Measurements from ENCODE around the gene P4HB. TPM values are rescaled to one million over a fixed set of nuclear protein-coding genes. Genes with fewer than 3 reads are reported as not detected.

The P4HB gene
- total and polyA plus RNA-seq, 10 of the 15 experiments (the other 5 are each of a cell fraction or from before 2014, with no cell fraction given): 4.7 to 549 (median 361) TPM

- DNase-seq (ENCODE audit: low read depth, low spot score) (no peak), ATAC-seq (peak; percentile 60), FAIRE-seq (no peak)
- H2AFZ ChIP-seq (ENCODE audit: control insufficient read depth, low read depth, low read length): no peak overlapping the region
- 0 out of 2 replicates have a peak, but pooled peaks cover 8% of the 10 kb centered on the region for H3K4me1 ChIP-seq (ENCODE audit: control insufficient read depth, insufficient read depth, low read length)
- peaks cover 2 to 24% of the 10 kb centered on the region in 2 experiments; a peak in 2 of 4 replicates for H3K36me3 ChIP-seq (ENCODE audit: control insufficient read depth in 2 of 2, insufficient read depth in 2 of 2, low read length in 1 of 2)
- 5% methylated on average over 47 of the region's 52 CpGs for WGBS (ENCODE audit: insufficient coverage, insufficient replicate concordance, low lambda C conversion rate, missing lambda C conversion rate)
- BruUV-seq (replicated peaks): no TSS peak
- H3K4me3 ChIP-seq: peak overlapping the region; percentile 95
- H3K27me3 ChIP-seq (replicated peaks in 1 of 2; ENCODE audit: control insufficient read depth in 2 of 2, insufficient read depth in 2 of 2, low read length in 1 of 2): no peaks in the 10 kb centered on the region
- peak overlapping the region; percentile 83 for H3K27ac ChIP-seq (ENCODE audit: control insufficient read depth, insufficient read depth)
- SMC1A ChIA-PET (ENCODE audit: uncharacterized antibody, unreplicated experiment): interaction anchor here (0.8 to 1.7 kb wide), 4 partner anchors 8 to 44 kb away, joined by 3 to 7 read pairs (median 5); partner anchors contain the start of gene ANAPC11
- no peaks in the 10 kb centered on the region for H3K9me3 ChIP-seq (replicated peaks; ENCODE audit: control insufficient read depth, insufficient read depth, low read length)
- in situ Hi-C loops (cut with MboI) (no loop called here), intact Hi-C loops (cut with micrococcal nuclease; ENCODE audit: unreplicated experiment) (loop anchor here (5.0 kb wide), 1 partner anchor 58 kb away; the partner anchor contains the start of gene MAFG)
- peak overlapping the region; percentile 91 for H3K9ac ChIP-seq (ENCODE audit: control insufficient read depth, insufficient read depth, low read length)
- H3K4me2 ChIP-seq (ENCODE audit: control insufficient read depth, insufficient read depth): peak overlapping the region; percentile 81
- H3K79me2 ChIP-seq (ENCODE audit: control insufficient read depth, insufficient read depth, low read length): peaks cover 53% of the 10 kb centered on the region
- CTCF ChIA-PET: interaction anchor here (0.6 to 2.5 kb wide), 21 partner anchors 9 to 168 kb away, joined by 3 to 10 read pairs (median 4); partner anchors contain the start of genes DCXR, MAFG and P4HB
- 0 out of 2 replicates have a peak, but pooled peaks cover 3% of the 10 kb centered on the region for H4K20me1 ChIP-seq (ENCODE audit: control insufficient read depth, insufficient read depth)
- POLR2A ChIA-PET: interaction anchor here (0.6 to 3.5 kb wide), 13 partner anchors 7 to 229 kb away, joined by 3 to 26 read pairs (median 6); partner anchors contain the start of genes ALYREF, ANAPC11, FASN and MCRIP1
- RAD21 ChIA-PET (ENCODE audit: unreplicated experiment): interaction anchor here (0.9 to 2.1 kb wide), 6 partner anchors 8 to 86 kb away, joined by 3 to 8 read pairs (median 4); partner anchors contain the start of genes ALYREF and ANAPC11
- TF ChIP-seq TCF3 (IDR thresholded peaks at IDR 0.05; ENCODE audit: borderline replicate concordance, insufficient read depth, low read depth, low read length): 0 out of 2 replicates have a peak, but pooled peaks have one; percentile 13
- no peak; the same call in 1 of the 2 replicates for TF ChIP-seq RB1 (IDR thresholded peaks at IDR 0.05; ENCODE audit: borderline replicate concordance)
- TF ChIP-seq RELA (IDR thresholded peaks at IDR 0.05; ENCODE audit: borderline replicate concordance, partially characterized antibody): no peak
- TF ChIP-seq GATAD2B (conservative IDR thresholded peaks at IDR 0.05; ENCODE audit: low read depth): peak; percentile 58
- no peak for TF ChIP-seq EP300 (IDR thresholded peaks at IDR 0.05; ENCODE audit: borderline replicate concordance in 1 of 2, control insufficient read depth in 1 of 2, low read depth in 2 of 2, low read length in 2 of 2)
- no peak for TF ChIP-seq CREM (IDR thresholded peaks at IDR 0.05; ENCODE audit: low read depth)
- TF ChIP-seq KLF5 (IDR thresholded peaks at IDR 0.05; ENCODE audit: partially characterized antibody): peak; percentile 7
- no peak for TF ChIP-seq FOXK2 (IDR thresholded peaks at IDR 0.05)
- 0 out of 2 replicates have a peak, but pooled peaks have one; percentile 12 for TF ChIP-seq NKRF (conservative IDR thresholded peaks at IDR 0.05)
- peak in 1 of 2 experiments; percentile 41; a peak in 1 of 4 replicates for TF ChIP-seq BHLHE40 (IDR thresholded peaks at IDR 0.05; ENCODE audit: borderline replicate concordance in 1 of 2, low read depth in 2 of 2, low read length in 1 of 2)
- no peak for TF ChIP-seq MEF2A (IDR thresholded peaks at IDR 0.05; ENCODE audit: insufficient read depth, low read depth, low read length)
- peak; percentile 32; the same call in 1 of the 2 replicates for TF ChIP-seq SIN3A (IDR thresholded peaks at IDR 0.05; ENCODE audit: low read depth, low read length)
- no peak for TF ChIP-seq BCL3 (IDR thresholded peaks at IDR 0.05; ENCODE audit: borderline replicate concordance, insufficient read depth, low read depth, low read length, poor library complexity, severe bottlenecking)
- no peak for TF ChIP-seq ZNF622 (IDR thresholded peaks at IDR 0.05)
Observed at GRCh38 chr17:81869221-81870130, 9.1 kb upstream of the P4HB start.
